ENCODE data around the gene AQP2. TPM values are rescaled to one million over a fixed set of nuclear protein-coding genes. Genes with fewer than 3 reads are reported as not detected.

The AQP2 gene
- total RNA-seq, 4 donors from 2014 or later = not detected

GRCh38 chr12:49978125-49978524 lies 27.6 kb downstream of the AQP2 start:
- H3K4me3 ChIP-seq = no peak overlapping the region
- H3K27ac ChIP-seq = no peak overlapping the region
- no peak for DNase-seq
- H3K27me3 ChIP-seq = no peaks in the 10 kb centered on the region
- no peaks in the 10 kb centered on the region for H3K36me3 ChIP-seq
- TF ChIP-seq POLR2A (IDR thresholded peaks at IDR 0.05) (no peak), CTCF (IDR thresholded peaks at IDR 0.05) (no peak)
- H3K4me1 ChIP-seq = peaks cover 0 to 14% (median 0%) of the 10 kb centered on the region in 4 donors
- H3K9me3 ChIP-seq = no peaks in the 10 kb centered on the region

DNA sequence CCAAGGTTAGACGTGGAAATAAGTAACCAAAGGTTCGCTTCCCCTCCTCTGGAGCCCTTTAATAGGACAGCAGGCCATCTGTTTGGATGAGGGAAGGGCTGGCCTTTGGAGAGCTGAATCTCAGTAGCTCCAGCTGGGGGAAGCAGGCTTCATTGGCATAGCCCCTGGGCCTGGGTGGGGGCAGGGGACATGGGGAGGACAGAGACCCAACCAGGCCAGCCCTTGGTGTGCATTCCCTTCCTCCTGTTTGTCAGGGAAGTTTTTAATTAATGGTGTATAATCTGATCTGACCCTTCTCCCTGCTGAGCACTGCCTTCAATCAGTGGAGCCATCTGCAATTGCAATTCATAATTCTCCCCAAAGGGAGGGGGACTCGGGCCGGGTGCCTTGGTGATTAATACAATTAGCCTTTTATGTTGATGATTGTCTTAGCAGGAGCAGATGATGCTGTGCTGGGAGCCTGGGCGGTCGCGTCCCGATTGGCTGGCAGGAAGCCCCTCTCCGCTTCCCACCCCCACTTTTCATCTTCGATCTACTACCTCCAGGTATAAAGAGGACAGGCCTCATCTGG lies 28.6 kb downstream of the AQP2 start:
- H3K27ac ChIP-seq = no peak overlapping the region
- no peak for DNase-seq
- TF ChIP-seq POLR2A (IDR thresholded peaks at IDR 0.05) (no peak), CTCF (IDR thresholded peaks at IDR 0.05) (no peak)

DNA sequence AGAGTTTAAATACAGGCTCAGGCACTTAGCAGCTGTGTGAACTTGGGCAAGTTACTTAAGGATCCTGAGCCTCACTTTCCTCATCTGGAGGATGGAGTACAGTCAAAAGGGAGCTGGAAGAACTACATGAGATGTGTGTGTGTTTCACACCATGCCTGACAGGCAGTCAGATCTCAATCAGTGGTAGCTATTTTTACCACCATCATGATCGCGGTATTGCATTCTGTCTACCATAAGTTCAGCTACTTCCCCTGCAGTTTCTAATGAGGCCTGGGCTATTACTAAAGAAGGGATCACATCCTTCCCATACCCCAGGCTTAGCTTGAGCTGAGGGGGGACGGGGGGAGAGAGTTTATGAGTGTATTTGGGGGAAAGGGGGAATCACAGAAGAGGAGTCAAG lies 29.3 kb downstream of the AQP2 start:
- no peak for DNase-seq
- no peaks in the 10 kb centered on the region for H3K36me3 ChIP-seq
- H3K4me3 ChIP-seq = no peak overlapping the region
- H3K27me3 ChIP-seq = no peaks in the 10 kb centered on the region
- no peaks in the 10 kb centered on the region for H3K9me3 ChIP-seq
- no peak for TF ChIP-seq POLR2A (IDR thresholded peaks at IDR 0.05)
- no peak overlapping the region for H3K27ac ChIP-seq
- peaks cover 0 to 13% (median 0%) of the 10 kb centered on the region in 4 donors for H3K4me1 ChIP-seq

More for the DNA sequence above, 28.6 kb downstream of the AQP2 start:
- Histone ChIP-seq H3K36me3 (no peaks in the 10 kb centered on the region), H3K27me3 (no peaks in the 10 kb centered on the region), H3K4me3 (no peak overlapping the region), H3K9me3 (no peaks in the 10 kb centered on the region), H3K4me1 (peaks cover 0 to 14% (median 0%) of the 10 kb centered on the region in 4 donors)

- Histone ChIP-seq H3K36me3 (no peaks in the 10 kb centered on the region), H3K27ac (no peak overlapping the region), H3K27me3 (no peaks in the 10 kb centered on the region), H3K9me3 (no peaks in the 10 kb centered on the region), H3K4me3 (no peak overlapping the region), H3K4me1 (peaks cover 0 to 5% (median 0%) of the 10 kb centered on the region in 4 donors)
- DNase-seq = no peak
- no peak for TF ChIP-seq POLR2A (IDR thresholded peaks at IDR 0.05)
- TF ChIP-seq CTCF (IDR thresholded peaks at IDR 0.05) = no peak
Observed at GRCh38 chr12:49980501-49981349, 30.2 kb downstream of the AQP2 start.

- Histone ChIP-seq H3K27ac (no peak overlapping the region), H3K36me3 (no peaks in the 10 kb centered on the region), H3K4me1 (peaks cover 0 to 5% (median 0%) of the 10 kb centered on the region in 4 donors), H3K9me3 (no peaks in the 10 kb centered on the region), H3K27me3 (no peaks in the 10 kb centered on the region), H3K4me3 (no peak overlapping the region)
- DNase-seq = no peak
- TF ChIP-seq POLR2A (IDR thresholded peaks at IDR 0.05) (no peak), CTCF (IDR thresholded peaks at IDR 0.05) (no peak)
Observed at GRCh38 chr12:49982246-49983087, 31.9 kb downstream of the AQP2 start.
